ENCODE data around the gene DOCK11.
A peak's percentile ranks its signal among the peaks of the same experiment; 100 is the strongest.
"Not testable (repeated sequence)": the region's sequence is repeated elsewhere in the genome, so short reads cannot be mapped to it uniquely, and the experiment has no call there.

Gene DOCK11

DNA sequence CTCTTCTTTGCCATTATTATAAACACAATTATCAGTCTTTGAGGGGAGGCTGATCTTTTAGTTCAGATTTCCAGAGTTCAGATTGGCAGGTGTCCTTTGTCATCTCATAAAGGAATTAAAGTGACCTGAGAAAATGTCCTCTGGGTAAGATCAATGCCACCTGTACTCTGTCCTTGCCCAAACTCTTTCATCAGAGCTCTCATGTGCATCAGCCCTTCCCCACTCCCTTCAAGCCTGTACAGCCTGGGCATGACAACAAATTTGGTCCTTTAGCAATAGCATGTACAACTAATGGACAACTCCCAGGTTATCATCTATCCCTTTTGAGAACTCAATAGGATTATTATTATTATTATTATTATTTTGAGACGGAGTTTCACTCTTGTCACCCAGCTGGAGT lies 8.9 kb upstream of the DOCK11 start:
- not testable (repeated sequence) for H3K27me3 Mint-ChIP-seq; H3K27ac Mint-ChIP-seq (ENCODE audit: low read depth); H3K36me3 Mint-ChIP-seq (ENCODE audit: insufficient read depth); H3K9me3 Mint-ChIP-seq; ATAC-seq (replicated peaks; ENCODE audit: extremely low read depth, poor library complexity, severe bottlenecking); H3K4me3 Mint-ChIP-seq; DNase-seq (ENCODE audit: low spot score in 2 of 2); H3K4me1 Mint-ChIP-seq

DNA sequence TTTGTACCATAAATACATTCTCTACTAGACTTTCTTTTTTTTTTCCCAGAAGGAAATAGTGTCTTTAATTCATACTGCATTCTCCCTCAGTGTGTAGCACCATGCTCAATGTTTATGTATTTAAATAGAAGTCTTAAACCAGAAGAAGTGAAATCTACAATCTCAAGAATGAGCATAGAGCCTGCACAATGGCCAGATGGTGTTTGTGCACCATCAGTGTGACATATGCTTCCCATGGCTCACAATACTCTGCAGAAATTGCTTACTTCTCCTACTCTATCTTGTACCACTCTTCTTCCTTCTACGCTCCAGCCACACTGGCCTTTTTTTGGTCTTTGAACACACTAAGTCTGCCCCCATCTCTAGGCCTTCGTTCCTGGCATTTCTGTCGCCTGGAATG lies 2.6 kb upstream of the DOCK11 start:
- DNase-seq (ENCODE audit: low spot score in 2 of 2) (no peak), ATAC-seq (replicated peaks; ENCODE audit: extremely low read depth, poor library complexity, severe bottlenecking) (no peak)
- Mint-ChIP-seq H3K27me3 (no peaks in the 10 kb centered on the region), H3K4me3 (no peak overlapping the region), H3K36me3 (ENCODE audit: insufficient read depth) (peaks cover 14% of the 10 kb centered on the region), H3K27ac (ENCODE audit: low read depth) (no peak overlapping the region), H3K4me1 (peaks cover 15% of the 10 kb centered on the region), H3K9me3 (no peaks in the 10 kb centered on the region)

DNA sequence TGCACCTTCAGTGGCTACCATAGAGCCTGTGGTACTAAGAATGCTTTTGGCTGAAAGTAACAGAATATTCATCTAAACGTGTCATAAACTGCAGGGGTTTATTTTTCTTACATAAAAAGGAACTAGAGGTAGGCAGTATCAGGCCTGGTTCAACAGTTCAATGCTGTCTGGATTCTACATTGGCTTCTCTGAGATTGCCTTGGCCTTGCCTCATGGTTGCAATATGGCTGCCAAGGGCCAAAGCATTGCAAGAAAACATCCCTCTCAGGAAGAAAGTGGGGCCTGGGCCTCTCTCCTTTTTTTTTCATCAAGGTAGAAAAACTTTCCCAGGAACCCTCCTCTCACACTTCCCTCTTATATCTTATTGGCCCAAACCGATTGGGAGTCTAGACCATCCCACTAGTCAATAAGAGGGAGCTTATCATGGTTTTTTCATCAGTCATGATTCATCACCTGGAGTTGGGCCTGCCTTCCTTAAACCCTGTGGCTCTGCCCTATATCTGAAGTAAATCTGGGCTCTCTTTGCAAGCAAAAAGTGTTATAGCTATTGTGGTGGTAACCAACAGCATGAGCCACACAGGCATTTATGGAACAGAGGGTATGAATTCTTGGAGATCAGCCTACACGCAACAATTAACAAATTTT lies 1.8 kb upstream of the DOCK11 start:
- Mint-ChIP-seq H3K4me1 (peaks cover 21% of the 10 kb centered on the region), H3K4me3 (no peak overlapping the region), H3K27ac (ENCODE audit: low read depth) (no peak overlapping the region), H3K36me3 (ENCODE audit: insufficient read depth) (peaks cover 17% of the 10 kb centered on the region), H3K27me3 (no peaks in the 10 kb centered on the region), H3K9me3 (no peaks in the 10 kb centered on the region)
- ATAC-seq (replicated peaks; ENCODE audit: extremely low read depth, poor library complexity, severe bottlenecking) (no peak), DNase-seq (ENCODE audit: low spot score in 2 of 2) (no peak)

DNA sequence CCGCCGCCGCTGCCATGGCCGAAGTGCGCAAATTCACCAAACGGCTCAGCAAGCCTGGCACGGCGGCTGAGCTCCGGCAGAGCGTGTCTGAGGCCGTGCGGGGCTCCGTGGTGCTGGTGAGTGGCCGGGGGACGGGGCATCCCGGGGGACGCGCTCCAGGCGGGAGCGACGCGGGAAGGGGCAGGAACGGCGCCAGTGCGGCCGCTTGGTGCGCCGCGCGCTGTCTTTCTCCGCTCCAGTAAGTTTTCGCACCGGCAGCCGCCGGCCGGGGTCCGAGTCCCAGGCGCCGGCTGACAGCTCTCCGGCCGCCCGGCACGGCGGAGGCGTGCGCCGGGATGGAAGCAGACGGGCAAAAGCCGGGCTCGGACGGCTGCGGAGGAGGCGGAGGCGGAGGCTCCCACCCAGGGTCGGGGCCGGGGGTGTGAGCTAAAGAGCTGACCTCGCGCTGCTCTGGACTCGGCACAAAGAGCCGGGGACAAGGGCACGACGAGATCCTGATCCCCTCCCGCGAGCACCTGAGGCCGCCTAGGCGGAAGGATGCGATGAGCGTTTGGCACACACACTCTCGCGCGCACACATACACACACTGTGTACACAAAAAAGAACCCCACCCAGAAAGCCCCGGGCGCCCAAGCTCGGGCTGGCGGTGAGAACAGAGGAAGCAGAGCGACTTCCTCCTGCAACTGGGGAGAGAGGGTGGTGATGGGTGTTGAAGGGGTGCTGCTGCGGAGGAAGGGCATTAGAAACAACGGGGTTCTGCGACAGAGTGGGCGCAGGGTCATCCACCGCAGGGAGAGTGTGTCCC lies 545 bp downstream of the DOCK11 start:
- H3K4me3 Mint-ChIP-seq = peak overlapping the region; percentile 97
- no peaks in the 10 kb centered on the region for H3K27me3 Mint-ChIP-seq
- no peaks in the 10 kb centered on the region for H3K9me3 Mint-ChIP-seq
- H3K27ac Mint-ChIP-seq (ENCODE audit: low read depth) = peak overlapping the region; percentile 99
- H3K4me1 Mint-ChIP-seq = peaks cover 28% of the 10 kb centered on the region
- ATAC-seq (replicated peaks; ENCODE audit: extremely low read depth, poor library complexity, severe bottlenecking) = peak; percentile 79
- peak; percentile 57 to 75 for DNase-seq (ENCODE audit: low spot score in 2 of 2)
- H3K36me3 Mint-ChIP-seq (ENCODE audit: insufficient read depth) = peaks cover 23% of the 10 kb centered on the region

DNA sequence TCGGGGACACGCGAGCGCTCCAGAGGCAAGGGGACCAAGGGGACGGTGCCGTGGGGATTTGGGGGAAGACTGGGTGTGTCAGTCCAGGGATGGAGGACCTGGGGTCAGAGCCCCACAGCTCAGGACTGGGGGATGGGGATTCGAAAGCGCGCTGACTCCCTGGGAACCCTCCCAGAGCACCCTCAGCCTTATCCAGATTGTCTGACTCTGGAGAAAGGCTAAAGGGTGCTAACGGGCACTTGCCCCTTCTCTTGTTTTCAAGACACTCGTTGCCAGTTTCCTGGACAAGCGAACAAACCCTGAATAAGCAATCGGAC lies 1.1 kb downstream of the DOCK11 start:
- Mint-ChIP-seq H3K9me3 (no peaks in the 10 kb centered on the region), H3K36me3 (ENCODE audit: insufficient read depth) (peaks cover 23% of the 10 kb centered on the region), H3K27ac (ENCODE audit: low read depth) (peak overlapping the region; percentile 99), H3K4me3 (peak overlapping the region; percentile 97), H3K4me1 (peaks cover 28% of the 10 kb centered on the region), H3K27me3 (no peaks in the 10 kb centered on the region)
- ATAC-seq (replicated peaks; ENCODE audit: extremely low read depth, poor library complexity, severe bottlenecking) (no peak), DNase-seq (ENCODE audit: low spot score in 2 of 2) (no peak)

DNA sequence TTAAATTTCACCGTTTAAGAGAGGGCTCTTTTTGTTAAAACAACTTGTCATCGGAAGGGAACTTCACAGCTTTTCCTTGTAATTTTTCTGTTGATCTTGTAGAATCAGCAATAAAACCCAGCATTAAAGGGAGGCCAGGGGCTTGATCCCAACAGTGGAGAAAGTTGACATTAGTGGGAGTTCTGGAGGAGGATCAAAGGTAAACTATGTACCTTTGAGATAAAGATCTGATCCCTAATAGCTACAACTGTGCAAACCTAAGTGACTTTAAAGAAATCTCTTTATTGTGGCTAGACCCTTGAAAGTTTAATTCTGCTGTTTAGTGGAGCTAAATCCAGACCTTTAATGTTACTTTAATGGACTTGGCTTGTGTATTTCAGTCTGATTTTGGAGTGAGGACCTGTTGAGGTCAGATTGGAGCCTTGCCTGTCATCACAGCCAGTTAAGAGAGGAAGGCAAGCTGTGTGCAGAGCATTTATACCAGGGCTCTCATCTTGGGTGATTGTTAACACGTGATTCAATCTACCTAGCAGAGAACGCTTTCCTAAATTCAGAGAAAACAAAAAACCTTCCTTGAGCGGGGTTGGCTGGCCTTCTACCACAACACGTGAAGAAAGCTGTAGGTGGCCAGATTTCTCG lies 1.7 kb downstream of the DOCK11 start:
- H3K36me3 Mint-ChIP-seq (ENCODE audit: insufficient read depth) = peaks cover 27% of the 10 kb centered on the region
- peak in 1 of 2 donors; percentile 12 for DNase-seq (ENCODE audit: low spot score in 2 of 2)
- ATAC-seq (replicated peaks; ENCODE audit: extremely low read depth, poor library complexity, severe bottlenecking) = no peak
- peaks cover 33% of the 10 kb centered on the region for H3K4me1 Mint-ChIP-seq
- H3K4me3 Mint-ChIP-seq = peak overlapping the region; percentile 97
- no peaks in the 10 kb centered on the region for H3K27me3 Mint-ChIP-seq
- H3K9me3 Mint-ChIP-seq = no peaks in the 10 kb centered on the region
- peak overlapping the region; percentile 99 for H3K27ac Mint-ChIP-seq (ENCODE audit: low read depth)

DNA sequence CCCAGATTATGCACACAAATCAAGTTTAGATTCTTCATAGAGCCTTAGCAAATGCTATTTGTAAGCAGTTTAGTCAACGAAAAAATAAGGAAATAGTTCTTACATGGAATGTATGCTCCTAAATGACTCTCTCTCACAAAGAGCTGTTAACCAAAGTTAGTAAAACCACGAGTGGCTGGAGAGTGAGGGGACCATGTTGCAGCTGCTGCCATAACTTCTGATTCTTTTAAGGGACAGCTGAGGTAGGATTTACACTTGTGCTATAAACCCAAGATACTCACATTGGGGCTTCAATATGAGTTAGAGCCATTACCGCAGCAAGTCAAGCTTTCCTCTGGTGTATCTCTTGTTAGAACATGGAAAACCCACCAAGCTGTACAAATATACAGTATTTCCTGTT lies 2.7 kb downstream of the DOCK11 start:
- no peak for ATAC-seq (replicated peaks; ENCODE audit: extremely low read depth, poor library complexity, severe bottlenecking)
- peaks cover 27% of the 10 kb centered on the region for H3K36me3 Mint-ChIP-seq (ENCODE audit: insufficient read depth)
- no peaks in the 10 kb centered on the region for H3K9me3 Mint-ChIP-seq
- peaks cover 43% of the 10 kb centered on the region for H3K4me1 Mint-ChIP-seq
- DNase-seq (ENCODE audit: low spot score in 2 of 2) = no peak
- no peaks in the 10 kb centered on the region for H3K27me3 Mint-ChIP-seq
- peak overlapping the region; percentile 99 for H3K27ac Mint-ChIP-seq (ENCODE audit: low read depth)
- peak overlapping the region; percentile 97 for H3K4me3 Mint-ChIP-seq

DNA sequence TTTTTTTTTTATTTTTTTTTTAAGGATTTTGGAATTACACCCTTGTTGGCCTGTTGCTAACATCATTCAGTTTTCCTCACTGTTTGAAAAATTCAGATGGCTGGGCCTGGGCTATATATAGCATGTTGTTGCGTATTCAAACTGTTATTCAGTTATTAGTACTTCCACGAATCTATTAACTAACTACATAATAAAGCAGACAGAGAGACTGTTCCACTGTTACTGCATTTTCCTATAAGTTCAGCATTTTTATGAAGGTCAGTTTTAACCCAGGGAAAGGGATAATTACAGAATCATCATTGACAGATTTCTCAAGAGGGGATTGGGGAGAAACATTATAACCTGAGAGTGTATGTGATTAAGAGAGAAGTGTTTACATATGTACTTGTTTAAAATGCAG lies 3.1 kb downstream of the DOCK11 start:
- no peaks in the 10 kb centered on the region for H3K27me3 Mint-ChIP-seq
- peaks cover 47% of the 10 kb centered on the region for H3K4me1 Mint-ChIP-seq
- no peaks in the 10 kb centered on the region for H3K9me3 Mint-ChIP-seq
- DNase-seq (ENCODE audit: low spot score in 2 of 2) (no peak), ATAC-seq (replicated peaks; ENCODE audit: extremely low read depth, poor library complexity, severe bottlenecking) (no peak)
- peaks cover 30% of the 10 kb centered on the region for H3K36me3 Mint-ChIP-seq (ENCODE audit: insufficient read depth)
- H3K4me3 Mint-ChIP-seq = peak overlapping the region; percentile 44
- peak overlapping the region; percentile 99 for H3K27ac Mint-ChIP-seq (ENCODE audit: low read depth)

DNA sequence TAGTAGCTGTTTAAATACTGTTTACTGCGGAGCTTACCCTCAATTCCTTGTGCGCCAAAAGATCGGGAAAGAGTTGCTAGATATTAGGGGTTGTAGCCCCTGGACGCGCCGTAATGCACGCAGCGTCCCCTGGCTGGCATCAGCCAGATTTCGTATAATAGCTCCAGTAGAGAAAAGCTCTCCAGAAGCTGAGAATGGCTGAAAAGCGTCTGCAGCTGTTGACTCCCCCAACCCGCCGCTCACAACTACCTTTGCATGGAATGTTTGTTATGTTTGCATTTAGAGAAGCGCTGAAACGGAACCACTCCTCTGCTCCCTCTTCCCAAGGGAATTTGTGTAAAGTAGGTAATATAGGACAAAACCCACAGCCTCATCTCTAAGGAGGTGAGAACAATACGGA lies 3.7 kb downstream of the DOCK11 start:
- Mint-ChIP-seq H3K27ac (ENCODE audit: low read depth) (no peak overlapping the region), H3K9me3 (no peaks in the 10 kb centered on the region), H3K4me3 (no peak overlapping the region), H3K4me1 (peaks cover 53% of the 10 kb centered on the region), H3K36me3 (ENCODE audit: insufficient read depth) (peaks cover 30% of the 10 kb centered on the region), H3K27me3 (no peaks in the 10 kb centered on the region)
- ATAC-seq (replicated peaks; ENCODE audit: extremely low read depth, poor library complexity, severe bottlenecking) = no peak
- no peak for DNase-seq (ENCODE audit: low spot score in 2 of 2)

DNA sequence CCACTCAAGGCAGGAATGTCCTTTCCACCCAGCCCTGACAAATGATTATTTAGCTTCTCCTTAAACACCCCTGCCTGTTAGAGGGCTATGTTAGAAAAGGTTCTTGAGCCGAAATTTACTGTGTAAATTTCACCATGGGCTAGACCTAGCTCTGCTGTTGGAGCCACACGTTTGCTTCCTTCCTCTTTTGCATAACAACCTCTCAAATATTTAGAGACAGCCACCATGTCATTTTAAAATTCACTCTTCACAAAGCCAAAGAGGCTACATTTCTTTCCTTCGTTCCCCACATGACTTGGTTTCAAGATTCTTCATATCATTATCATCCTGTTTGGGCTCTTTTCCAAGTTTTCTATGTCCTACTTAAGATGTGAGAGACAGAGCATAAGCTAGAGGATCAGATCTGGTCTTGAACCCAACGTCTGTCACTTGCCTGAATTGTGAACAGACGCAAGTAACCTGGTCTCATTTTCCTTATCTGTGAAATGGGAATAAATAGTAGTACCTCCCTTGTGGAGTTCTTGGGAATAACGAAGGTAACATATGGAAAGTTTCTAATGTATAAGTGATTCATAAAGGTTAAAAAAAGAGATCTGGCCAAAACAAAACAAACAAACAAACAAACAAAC lies 6.7 kb downstream of the DOCK11 start:
- DNase-seq (ENCODE audit: low spot score in 2 of 2) = no peak
- no peaks in the 10 kb centered on the region for H3K9me3 Mint-ChIP-seq
- H3K36me3 Mint-ChIP-seq (ENCODE audit: insufficient read depth) = peaks cover 20% of the 10 kb centered on the region
- peak overlapping the region; percentile 51 for H3K4me3 Mint-ChIP-seq
- H3K4me1 Mint-ChIP-seq = peaks cover 52% of the 10 kb centered on the region
- no peak for ATAC-seq (replicated peaks; ENCODE audit: extremely low read depth, poor library complexity, severe bottlenecking)
- peak overlapping the region; percentile 93 for H3K27ac Mint-ChIP-seq (ENCODE audit: low read depth)
- H3K27me3 Mint-ChIP-seq = no peaks in the 10 kb centered on the region

DNA sequence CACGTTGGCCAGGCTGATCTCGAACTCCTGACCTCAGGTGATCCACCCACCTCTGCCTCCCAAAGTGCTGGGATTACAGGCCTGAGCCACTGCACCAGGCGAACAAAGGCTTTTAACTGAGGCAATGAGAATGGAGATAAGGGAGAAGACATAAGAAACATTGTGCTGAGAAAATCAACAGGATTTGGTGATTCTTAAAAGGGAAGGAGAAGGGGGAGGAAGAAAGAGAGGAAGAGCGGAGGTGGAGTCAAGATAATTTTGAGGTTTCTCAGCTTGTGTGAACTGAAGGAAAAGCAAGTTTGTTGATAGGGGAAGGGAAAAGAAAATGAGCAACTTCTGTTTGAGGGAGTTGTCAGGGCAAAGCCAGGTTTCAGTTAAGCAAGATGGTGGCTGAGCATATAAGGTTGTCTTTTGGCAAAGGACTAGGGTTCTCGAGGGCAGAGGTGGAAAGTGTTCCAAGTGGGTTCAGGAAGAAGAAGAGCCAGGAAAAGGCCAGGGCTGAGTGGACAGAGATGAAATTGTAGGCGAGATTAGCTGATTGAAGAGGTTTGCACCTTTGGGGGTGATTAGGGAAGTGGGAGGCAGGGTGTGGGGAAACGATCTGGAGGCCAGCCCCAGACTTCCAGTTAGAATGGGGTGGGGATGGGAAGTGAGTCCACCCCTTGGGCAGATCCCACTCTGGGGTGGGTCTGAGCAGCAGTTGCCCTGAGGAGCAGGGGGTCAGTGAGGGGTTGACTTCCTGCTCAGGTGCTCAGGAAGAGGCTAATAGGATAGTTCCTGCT lies 7.8 kb downstream of the DOCK11 start:
- Mint-ChIP-seq H3K27ac (ENCODE audit: low read depth) (peak overlapping the region; percentile 93), H3K27me3 (no peaks in the 10 kb centered on the region), H3K4me1 (peaks cover 47% of the 10 kb centered on the region), H3K9me3 (no peaks in the 10 kb centered on the region), H3K4me3 (peak overlapping the region; percentile 68), H3K36me3 (ENCODE audit: insufficient read depth) (peaks cover 20% of the 10 kb centered on the region)
- ATAC-seq (replicated peaks; ENCODE audit: extremely low read depth, poor library complexity, severe bottlenecking) (no peak), DNase-seq (ENCODE audit: low spot score in 2 of 2) (no peak)

DNA sequence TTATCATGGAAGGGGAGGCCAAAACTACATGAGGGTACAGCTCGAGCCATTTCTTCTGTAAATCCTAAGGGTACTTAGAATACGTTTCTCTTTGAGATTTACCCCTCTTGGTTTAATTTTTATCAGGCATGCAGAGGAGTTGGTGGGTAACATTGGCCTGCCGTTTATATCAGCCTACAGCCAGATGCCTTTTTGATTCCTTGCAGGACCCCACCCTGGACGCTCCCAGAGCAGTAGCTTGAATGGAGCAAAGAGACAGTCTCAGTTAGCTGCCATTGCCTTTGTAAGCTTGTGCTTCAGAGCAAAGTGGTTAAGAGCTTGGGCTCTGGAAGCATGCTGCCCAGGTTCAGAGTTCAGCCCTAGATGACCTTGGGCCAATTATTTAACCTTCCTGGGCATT lies 9.0 kb downstream of the DOCK11 start:
- H3K4me3 Mint-ChIP-seq = peak overlapping the region; percentile 68
- no peak for ATAC-seq (replicated peaks; ENCODE audit: extremely low read depth, poor library complexity, severe bottlenecking)
- peaks cover 46% of the 10 kb centered on the region for H3K4me1 Mint-ChIP-seq
- peaks cover 15% of the 10 kb centered on the region for H3K36me3 Mint-ChIP-seq (ENCODE audit: insufficient read depth)
- no peaks in the 10 kb centered on the region for H3K27me3 Mint-ChIP-seq
- no peak overlapping the region for H3K27ac Mint-ChIP-seq (ENCODE audit: low read depth)
- no peaks in the 10 kb centered on the region for H3K9me3 Mint-ChIP-seq
- no peak for DNase-seq (ENCODE audit: low spot score in 2 of 2)

All from central memory CD8-positive, alpha-beta T cell (primary cell).